Measurements from ENCODE around the gene ATXN10. TPM values are rescaled to one million over a fixed set of nuclear protein-coding genes. Genes with fewer than 3 reads are reported as not detected.

ATXN10 gene
- total and polyA plus RNA-seq, 10 of the 15 experiments (the other 5 are each of a cell fraction or from before 2014, with no cell fraction given), result 29.2 to 249 (median 146) TPM

GRCh38 chr22:45876136-45877035 lies 204.8 kb downstream of the ATXN10 start:
- no TSS peak for BruUV-seq (replicated peaks)
- Histone ChIP-seq H3K27ac (ENCODE audit: control insufficient read depth, insufficient read depth) (no peak overlapping the region), H4K20me1 (ENCODE audit: control insufficient read depth, insufficient read depth) (no peaks in the 10 kb centered on the region), H3K9ac (ENCODE audit: control insufficient read depth, insufficient read depth, low read length) (no peak overlapping the region), H3K27me3 (replicated peaks in 1 of 2; ENCODE audit: control insufficient read depth in 2 of 2, insufficient read depth in 2 of 2, low read length in 1 of 2) (peaks cover 0 to 2% of the 10 kb centered on the region in 2 experiments; a peak in 3 of 4 replicates), H3K4me3 (no peak overlapping the region), H3K4me1 (ENCODE audit: control insufficient read depth, insufficient read depth, low read length) (no peaks in the 10 kb centered on the region), H3K36me3 (ENCODE audit: control insufficient read depth in 2 of 2, insufficient read depth in 2 of 2, low read length in 1 of 2) (no peaks in the 10 kb centered on the region), H3K4me2 (ENCODE audit: control insufficient read depth, insufficient read depth) (no peak overlapping the region), H3K9me3 (replicated peaks; ENCODE audit: control insufficient read depth, insufficient read depth, low read length) (no peaks in the 10 kb centered on the region; the same call in 1 of the 3 replicates), H3K79me2 (ENCODE audit: control insufficient read depth, insufficient read depth, low read length) (no peaks in the 10 kb centered on the region), H2AFZ (ENCODE audit: control insufficient read depth, low read depth, low read length) (no peak overlapping the region)
- ChIA-PET SMC1A (ENCODE audit: uncharacterized antibody, unreplicated experiment) (no interaction called here), CTCF (interaction anchor here (4.9 kb wide), 1 partner anchor 13 kb away, joined by 32 read pairs; no protein-coding TSS in a partner anchor), POLR2A (no interaction called here), RAD21 (ENCODE audit: unreplicated experiment) (no interaction called here)
- TF ChIP-seq CREM (IDR thresholded peaks at IDR 0.05; ENCODE audit: low read depth) (no peak), YY1 (IDR thresholded peaks at IDR 0.05; ENCODE audit: low read depth, low read length) (no peak), FOS (IDR thresholded peaks at IDR 0.05; ENCODE audit: borderline replicate concordance, extremely low read depth, insufficient read length) (no peak), RELB (IDR thresholded peaks at IDR 0.05; ENCODE audit: low read depth) (no peak), JUND (IDR thresholded peaks at IDR 0.05; ENCODE audit: low read depth, low read length) (no peak), STAT3 (IDR thresholded peaks at IDR 0.05; ENCODE audit: low read depth, low read length) (no peak), E4F1 (IDR thresholded peaks at IDR 0.05; ENCODE audit: borderline replicate concordance, partially characterized antibody) (no peak), ZBED1 (IDR thresholded peaks at IDR 0.05; ENCODE audit: borderline replicate concordance) (no peak), ZNF622 (IDR thresholded peaks at IDR 0.05) (no peak), MTA2 (IDR thresholded peaks at IDR 0.05; ENCODE audit: low read depth) (no peak), NFYB (IDR thresholded peaks at IDR 0.05; ENCODE audit: insufficient read depth, low read depth, low read length) (no peak), ATF3 (IDR thresholded peaks at IDR 0.05; ENCODE audit: borderline replicate concordance, extremely low read depth, low read depth, low read length) (no peak), MYC (IDR thresholded peaks at IDR 0.05; ENCODE audit: insufficient read depth, insufficient read length, insufficient replicate concordance, low read length, severe bottlenecking) (no peak), CBFB (IDR thresholded peaks at IDR 0.05; ENCODE audit: low read depth) (no peak), USF2 (IDR thresholded peaks at IDR 0.05; ENCODE audit: borderline replicate concordance, low read depth, low read length) (no peak)
- ATAC-seq (no peak), FAIRE-seq (no peak), DNase-seq (ENCODE audit: low read depth, low spot score) (no peak)
- WGBS (ENCODE audit: insufficient coverage, insufficient replicate concordance, low lambda C conversion rate, missing lambda C conversion rate), result 68% methylated on average over 22 of the region's 26 CpGs
- intact Hi-C loops (cut with micrococcal nuclease; ENCODE audit: unreplicated experiment) (no loop called here), in situ Hi-C loops (cut with MboI) (no loop called here)

All from GM12878 (cell line).